Femur (tissue), 1 donor: Measurements from ENCODE around the gene TRIM13.
"Not testable (repeated sequence)": the region's sequence is repeated elsewhere in the genome, so short reads cannot be mapped to it uniquely, and the experiment has no call there.

ENCODE experiments used
- DNase-seq: peaks from one replicate; pipeline ENCODE4 v3.0.0-alpha.2; 2017

TRIM13 gene

DNA sequence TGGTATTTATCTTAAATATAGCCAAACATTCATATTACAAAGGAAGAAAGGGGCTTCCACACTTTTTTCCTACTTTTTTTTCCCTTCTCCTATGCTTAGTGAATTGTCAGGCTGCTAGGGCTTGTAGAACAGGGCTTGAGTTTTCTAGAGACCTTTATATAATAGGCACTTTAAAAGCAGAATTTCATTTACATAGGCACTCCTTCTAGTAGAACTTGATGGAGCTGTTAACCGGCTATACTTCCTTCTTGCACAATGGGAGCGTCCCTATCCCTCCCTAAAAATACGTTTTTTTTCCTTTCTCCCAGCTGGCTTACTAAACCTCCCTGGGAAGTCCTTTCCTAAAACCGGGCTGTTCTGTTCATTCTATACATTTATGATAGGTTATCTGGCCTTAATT lies 1.1 kb downstream of the TRIM13 start:
- no peak for DNase-seq

DNA sequence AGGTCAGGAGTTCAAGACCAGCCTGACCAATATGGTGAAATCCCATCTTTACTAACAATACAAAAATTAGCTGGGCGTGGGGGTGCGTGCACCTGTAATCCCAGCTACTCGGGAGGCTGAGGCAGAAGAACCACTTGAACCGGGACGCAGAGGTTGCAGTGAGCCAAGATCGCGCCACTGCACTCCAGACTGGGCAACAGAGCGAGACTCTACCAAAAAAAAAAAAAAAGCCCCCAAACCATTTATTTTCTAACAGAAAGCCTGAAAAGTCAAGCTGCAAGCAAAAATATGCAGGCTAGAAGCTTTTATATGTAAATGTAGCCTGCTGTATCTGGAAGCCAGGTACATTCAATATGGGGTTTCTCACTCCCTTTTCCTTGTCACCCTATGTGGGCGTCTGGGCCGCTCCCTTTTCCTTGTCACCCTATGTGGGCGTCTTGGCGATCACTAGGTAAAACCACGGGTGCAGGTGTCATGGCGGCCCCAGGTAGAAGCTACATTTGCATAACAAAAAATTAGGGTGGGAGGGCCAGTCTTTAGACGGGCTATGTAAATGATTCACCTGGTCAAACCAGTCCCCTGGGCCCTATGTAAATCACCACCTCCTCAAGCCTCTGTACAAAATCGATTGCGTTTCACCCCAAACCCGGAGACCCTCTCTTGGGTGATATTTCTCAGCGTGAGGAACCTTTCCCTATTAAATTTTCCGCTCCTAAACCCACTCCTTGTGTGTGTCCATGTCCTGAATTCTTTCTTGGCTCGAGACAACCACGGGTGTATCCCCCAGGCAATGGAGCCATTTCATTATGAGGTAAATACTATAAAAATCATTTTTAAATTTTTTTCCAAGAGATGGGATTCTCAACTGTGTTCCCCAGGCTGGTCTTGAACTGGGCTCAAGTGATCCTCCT lies 2.1 kb downstream of the TRIM13 start:
- no peak for DNase-seq

DNA sequence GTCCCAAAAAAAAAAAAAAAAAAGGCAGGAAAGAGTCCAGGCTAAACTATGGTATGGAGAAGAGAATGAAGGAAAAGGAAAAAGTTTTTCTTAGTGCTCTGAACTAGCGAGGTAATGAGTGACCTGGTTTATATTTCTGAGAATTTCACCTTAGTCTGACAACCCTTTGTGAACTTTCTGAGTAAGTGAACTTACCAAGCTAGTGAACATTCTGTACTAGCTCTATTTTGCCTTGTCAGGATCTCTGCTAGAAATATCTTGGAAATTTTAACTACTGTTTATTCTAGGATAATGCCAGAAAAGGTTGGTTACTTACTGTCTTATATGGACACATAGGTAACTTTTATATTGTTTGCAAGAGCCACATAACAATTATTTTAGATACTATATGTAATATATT lies 4.4 kb downstream of the TRIM13 start:
- DNase-seq = no peak

DNA sequence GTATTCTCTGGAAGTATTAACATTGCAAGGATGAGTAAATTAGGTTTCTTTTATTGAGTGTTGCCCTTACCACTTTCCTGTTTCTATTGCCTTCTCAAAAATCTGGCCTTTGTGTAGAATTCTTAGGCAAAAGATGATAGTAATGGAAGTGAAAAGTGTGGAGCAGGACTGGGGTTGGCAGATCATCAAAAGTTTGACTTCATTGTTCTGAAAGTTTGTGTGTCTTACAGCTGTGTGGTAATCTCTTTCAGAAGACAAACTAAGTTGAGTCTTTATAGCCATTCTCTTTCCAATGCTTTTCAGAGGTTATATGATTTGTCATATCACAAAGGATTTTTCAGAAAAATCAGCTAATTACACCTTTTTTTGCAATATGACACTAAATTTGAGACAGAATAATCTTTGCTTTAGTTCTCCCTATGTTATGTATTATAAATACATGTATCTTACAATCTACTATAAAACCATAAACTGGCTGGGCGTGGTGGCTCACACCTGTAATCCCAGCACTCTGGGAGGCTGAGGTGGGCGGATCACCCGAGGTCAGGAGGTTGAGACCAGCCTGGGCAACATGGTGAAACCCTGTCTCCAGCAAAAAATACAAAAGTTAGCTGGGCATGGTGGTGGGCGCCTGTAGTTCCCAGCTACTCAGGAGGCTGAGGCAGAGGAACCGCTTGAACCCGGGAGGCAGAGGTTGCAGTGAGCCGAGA lies 9.7 kb downstream of the TRIM13 start:
- no peak for DNase-seq

DNA sequence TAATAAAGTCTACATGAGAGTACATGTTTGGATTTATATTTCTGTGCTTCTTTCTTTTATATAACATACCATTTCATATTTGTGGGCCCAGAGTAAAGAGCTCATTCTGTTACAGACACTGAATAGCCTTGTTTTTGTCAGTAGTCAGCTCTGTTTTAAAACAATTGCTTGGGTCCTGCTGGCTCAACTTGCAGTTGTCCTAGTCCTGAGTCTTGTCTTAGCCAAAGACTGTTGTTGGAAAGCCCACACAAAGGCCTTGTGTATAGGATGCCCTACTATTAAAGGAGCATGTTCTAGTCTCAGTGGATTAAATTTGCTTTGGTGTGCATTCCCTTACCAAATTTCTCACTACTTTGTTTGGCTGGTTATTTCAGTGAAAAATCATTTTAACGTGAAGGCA lies 14.6 kb downstream of the TRIM13 start:
- DNase-seq = no peak

DNA sequence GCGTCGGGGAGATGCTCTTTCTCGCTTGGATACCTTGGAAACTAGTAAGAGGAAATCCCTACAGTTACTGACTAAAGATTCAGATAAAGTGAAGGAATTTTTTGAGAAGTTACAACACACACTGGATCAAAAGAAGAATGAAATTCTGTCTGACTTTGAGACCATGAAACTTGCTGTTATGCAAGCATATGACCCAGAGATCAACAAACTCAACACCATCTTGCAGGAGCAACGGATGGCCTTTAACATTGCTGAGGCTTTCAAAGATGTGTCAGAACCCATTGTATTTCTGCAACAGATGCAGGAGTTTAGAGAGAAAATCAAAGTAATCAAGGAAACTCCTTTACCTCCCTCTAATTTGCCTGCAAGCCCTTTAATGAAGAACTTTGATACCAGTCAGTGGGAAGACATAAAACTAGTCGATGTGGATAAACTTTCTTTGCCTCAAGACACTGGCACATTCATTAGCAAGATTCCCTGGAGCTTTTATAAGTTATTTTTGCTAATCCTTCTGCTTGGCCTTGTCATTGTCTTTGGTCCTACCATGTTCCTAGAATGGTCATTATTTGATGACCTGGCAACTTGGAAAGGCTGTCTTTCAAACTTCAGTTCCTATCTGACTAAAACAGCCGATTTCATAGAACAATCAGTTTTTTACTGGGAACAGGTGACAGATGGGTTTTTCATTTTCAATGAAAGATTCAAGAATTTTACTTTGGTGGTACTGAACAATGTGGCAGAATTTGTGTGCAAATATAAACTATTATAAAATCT lies 15.7 kb downstream of the TRIM13 start:
- DNase-seq = no peak

DNA sequence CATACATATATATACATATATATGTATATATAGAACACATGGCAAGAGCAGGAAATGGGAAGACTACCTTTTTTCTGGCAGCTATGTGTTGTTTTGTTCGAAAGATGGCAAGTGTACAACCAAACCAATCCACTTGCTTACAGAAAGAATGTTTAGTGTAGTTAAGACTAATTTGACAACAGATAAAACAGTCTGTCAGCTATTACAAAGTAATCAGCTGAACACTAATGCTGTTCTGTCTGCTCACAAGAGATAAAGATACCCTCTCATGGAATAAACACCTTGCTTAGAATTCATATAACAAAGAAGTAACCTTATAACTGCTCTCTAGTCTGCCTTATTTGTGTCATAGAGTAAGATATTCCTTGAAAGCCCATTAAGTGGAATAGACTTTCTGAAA lies 17.5 kb downstream of the TRIM13 start:
- no peak for DNase-seq

DNA sequence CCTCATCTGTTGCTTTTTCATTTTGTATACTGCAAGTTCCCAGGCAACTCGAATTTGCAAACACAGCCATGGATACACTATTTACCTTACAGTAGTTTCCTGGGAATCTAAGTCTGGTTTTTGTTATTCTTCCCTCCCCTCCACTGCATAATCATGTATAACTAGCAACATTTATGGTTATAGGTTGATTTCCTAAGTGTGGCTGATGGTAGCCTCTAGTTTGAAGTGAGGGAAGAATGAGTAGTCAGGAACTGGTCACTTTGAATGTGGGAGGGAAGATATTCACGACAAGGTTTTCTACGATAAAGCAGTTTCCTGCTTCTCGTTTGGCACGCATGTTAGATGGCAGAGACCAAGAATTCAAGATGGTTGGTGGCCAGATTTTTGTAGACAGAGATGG lies 18.4 kb downstream of the TRIM13 start, which contains the start of gene KCNRG:
KCNRG (plus strand) TSS at position 187 of the 400 bp plus-strand sequence; CDS start at position 237, 50 bp downstream.
- no peak for DNase-seq

DNA sequence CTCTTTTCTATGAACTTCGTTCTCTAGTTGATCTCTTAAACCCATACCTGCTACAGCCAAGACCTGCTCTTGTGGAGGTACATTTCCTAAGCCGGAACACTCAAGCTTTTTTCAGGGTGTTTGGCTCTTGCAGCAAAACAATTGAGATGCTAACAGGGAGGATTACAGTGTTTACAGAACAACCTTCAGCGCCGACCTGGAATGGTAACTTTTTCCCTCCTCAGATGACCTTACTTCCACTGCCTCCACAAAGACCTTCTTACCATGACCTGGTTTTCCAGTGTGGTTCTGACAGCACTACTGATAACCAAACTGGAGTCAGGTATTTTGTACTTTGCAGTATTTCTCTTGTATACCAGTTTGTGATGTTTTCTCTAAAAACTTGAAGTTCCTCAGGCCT lies 18.9 kb downstream of the TRIM13 start:
- DNase-seq = no peak

DNA sequence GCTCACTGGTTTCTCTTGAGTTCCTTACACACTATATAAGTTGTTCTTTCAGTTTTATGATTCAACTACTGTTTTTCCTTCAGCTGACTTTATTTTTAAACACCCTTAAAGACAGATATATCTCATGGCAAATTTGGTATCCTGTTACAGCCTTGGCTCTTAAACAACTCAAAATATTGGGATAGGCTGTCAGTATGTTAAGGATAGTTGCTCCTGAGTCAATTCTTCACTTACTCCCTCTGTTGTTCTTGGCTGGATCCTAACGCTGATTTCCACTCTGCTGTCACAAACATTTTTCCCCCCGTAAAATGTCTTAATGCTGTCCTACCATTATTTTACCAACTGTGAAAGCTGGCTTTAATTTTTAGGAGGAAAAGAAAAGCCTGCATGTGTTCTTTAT lies 19.6 kb downstream of the TRIM13 start:
- no peak for DNase-seq

DNA sequence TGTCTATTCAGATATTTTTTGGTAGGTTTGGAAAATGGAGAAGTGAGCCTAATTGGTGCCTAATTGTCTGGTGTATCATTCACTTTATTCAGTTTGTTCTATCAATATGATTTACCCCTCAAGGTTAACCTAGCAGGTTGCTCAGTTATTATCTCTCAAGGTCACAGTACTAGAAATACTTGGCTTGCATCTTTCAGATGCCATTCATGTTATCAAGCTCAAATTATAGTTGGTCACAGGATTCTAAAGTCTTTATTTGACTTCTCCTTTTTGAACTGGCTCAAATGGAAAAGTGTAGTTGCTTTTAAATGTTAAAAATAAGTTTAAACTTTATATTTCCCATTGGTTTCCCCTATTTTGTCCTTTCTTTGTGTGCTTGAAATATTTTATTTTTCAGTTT lies 21.0 kb downstream of the TRIM13 start:
- no peak for DNase-seq

DNA sequence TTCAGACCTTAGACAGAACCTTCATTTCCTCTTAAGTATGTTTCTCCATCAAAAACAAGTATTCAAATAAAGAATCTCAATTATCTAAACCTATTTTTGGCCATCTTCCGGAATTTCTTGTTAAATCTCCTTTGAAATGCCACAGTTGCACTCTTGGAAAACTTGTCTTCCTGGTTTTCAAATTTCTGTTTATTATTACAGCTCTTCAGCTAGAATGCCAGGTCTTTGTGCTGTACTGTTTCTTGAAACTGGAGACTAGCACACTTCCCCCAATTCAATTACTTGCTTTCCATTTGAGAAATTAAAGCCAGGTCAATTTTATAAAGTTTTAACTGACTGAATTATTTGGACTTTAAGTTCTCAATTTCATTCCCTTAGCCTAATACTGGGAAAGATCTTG lies 28.6 kb downstream of the TRIM13 start:
- no peak for DNase-seq

DNA sequence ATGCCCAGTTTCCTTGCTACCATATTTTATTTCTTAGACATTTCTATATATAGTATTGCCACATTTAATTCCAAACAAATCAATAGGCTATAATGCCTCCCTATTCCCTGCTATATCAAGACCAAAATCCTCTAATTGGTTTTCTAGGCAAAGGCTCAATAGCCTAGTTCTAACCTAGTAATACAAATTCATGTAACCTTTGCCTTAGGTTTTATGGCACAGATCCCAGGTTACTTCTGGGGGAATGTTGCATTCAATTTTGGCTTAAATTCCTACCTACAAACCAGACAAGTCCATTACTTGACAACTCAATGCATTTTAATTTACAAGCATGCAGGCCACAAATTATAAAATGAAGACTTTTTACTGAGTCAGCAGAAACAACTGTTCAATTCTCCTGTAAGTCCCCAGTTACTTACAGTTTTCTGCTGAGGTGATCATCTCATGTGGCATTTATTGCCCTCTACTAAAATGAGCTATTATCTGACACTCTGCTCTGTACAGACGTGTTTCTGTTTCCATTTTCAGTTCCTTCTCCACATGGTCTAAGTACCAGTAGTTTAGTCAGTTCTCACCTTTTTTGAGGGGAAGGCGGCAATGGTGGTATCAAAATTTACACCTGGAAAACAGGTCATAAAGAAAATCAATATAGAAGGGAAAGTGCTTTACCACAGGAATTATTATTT lies 30.1 kb downstream of the TRIM13 start:
- DNase-seq = no peak

DNA sequence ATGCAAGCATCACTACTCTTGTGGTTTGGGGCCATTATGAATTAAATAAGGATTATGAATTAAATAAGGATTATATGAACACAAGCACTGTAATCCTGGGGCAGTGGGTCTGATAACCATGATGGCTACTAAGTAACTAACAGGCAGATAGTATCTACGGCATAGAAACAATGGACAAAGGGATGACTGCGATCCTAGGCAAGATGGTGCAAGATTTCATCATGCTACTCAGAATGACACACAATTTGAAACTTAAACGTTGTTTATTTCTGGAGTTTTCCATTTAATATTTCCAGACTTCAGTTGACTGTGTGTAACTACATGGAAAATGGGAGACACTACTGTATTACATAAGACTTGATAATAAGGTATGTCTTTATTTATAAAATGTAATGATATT lies 33.5 kb downstream of the TRIM13 start:
- DNase-seq = no peak

DNA sequence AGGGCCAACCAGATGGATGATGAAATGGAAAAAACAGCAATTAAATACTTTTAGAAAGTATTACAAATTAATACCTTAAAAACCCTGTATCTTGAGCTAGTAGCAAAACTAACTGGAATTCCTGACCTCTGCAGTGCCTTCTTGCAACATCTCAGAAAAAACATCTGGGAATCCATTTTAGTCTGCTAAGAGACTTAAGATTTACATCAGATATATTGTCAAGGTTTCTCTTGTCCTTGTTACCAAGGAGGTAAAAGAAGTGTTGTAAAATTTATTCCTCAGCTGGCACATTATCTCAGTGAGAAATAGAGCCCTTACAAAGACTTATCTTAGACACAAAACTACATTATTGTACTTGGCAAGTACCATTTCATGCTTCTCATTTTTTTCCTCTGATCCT lies 36.9 kb downstream of the TRIM13 start:
- no peak for DNase-seq

DNA sequence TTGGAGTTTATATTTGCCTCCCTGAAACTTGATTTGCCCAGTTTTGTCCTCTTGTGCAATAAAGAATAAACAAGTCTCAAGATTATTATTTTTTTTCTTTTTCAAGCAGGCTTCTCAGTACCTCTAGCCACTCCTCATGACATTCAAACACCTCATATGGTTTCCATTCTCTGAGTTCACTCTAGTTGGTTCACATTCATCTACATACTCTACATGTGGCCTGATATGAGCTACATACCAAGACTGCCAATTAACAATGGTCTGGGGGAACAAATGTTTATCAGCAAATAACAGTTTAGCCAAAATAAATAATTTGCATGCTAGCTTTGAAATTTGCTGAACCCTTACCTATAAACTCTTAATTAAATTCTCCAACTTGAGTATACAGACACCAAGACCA lies 40.9 kb downstream of the TRIM13 start:
- DNase-seq = no peak

DNA sequence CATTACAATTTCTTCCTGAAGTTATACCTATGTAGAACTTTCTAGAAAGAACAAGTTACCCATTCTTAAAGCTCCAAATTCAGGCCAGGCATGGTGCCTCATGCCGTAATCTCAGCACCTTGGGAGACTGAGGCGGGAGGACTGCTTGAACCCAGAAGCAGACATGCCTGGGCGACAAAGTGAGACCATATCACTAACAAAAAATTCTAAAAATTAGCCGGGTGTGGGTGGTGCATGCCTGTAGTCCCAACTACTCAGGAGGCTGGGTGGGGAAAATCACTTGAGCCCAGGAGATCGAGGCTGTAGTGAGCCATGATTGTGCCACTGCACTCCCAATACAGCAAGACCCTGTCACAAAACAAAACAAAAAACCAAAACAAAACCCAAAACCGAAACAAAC lies 41.4 kb downstream of the TRIM13 start:
- no peak for DNase-seq

DNA sequence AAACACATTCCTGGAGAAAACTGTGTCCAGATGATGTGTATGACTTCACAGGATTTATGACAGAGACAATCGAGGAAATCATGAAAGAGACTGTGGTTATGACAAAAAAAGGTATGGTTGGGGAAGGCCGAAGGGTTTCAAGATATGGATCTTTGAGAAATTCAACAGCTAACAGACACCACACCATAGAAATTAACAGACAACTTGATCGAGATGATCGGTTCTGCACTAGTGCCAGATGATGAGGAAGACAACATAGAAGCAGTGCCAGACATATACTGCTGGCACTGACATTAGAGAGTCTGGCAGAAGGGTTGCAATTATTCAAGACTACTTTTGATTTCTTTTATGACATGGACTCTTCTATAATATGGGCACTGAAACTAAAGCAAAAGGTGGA lies 55.6 kb downstream of the TRIM13 start:
- no peak for DNase-seq

DNA sequence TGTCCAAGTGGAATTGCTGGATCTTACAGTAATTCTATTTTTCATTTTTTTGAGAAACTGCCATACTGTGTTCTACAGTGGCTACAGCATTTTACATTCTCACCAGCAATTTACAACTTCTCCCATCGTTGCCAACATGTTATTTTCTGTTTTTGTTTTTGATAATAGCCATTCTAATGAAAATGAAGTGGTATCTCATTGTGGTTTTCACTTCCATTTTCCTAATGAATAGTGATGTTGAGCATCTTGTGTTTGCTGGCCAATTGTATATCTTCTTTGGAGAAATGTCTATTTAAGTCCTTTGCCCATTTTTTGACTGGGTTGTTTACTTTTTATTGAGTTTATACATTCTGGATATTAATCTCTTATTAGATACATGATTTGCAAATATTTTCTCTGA lies 57.0 kb downstream of the TRIM13 start:
- no peak for DNase-seq

DNA sequence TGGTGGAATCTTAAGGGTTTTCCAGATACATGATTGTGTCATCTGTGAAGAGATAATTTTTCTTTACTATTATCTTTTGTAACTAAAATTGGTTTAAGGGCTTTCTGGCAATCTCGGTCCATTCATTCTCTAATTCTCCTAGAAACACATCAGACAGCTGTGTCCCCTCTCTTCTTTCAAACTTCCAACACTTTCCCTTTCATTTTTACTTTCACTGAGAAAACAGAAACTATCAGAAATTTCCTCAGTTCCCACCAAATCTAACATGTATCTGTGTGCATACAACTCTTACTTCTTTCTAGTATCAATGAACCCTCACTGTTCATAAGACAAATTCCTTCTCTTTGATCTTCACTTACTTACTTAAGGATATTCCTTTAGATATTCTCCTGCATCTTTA lies 58.6 kb downstream of the TRIM13 start:
- DNase-seq = no peak

DNA sequence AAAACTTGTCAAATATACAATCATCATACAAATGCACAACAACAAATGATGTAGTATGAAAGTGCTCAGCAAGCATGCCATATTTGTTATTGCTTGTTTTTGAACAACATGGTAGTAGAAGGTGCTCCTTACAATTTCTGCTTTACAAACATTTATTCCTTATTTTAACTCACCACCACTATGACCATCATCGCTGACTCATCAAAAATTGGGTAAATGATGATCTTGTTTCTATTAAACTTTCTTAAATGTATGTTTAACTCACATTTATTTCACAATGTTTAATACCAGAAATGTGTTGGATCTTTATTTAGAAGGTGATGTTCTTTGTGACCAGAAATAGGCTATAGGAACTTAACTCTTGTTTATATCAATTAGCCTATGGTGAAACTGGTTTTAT lies 63.9 kb downstream of the TRIM13 start:
- DNase-seq = no peak

DNA sequence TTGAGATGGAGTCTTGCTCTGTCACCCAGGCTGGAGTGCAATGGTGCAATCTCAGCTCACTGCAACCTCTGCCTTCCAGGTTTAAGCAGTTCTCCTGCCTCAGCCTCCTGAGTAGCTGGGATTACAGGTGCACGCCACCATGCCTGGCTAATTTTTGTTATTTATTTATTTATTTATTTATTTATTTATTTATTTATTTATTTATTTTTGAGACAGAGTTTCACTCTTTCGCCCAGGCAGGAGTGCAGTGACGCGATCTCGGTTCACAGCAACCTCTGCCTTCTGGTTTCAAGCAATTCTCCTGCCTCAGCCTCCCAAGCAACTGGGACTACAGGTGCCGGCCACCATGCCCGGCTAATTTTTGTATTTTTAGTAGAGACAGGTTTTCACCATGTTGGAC lies 65.5 kb downstream of the TRIM13 start:
- not testable (repeated sequence) for DNase-seq

DNA sequence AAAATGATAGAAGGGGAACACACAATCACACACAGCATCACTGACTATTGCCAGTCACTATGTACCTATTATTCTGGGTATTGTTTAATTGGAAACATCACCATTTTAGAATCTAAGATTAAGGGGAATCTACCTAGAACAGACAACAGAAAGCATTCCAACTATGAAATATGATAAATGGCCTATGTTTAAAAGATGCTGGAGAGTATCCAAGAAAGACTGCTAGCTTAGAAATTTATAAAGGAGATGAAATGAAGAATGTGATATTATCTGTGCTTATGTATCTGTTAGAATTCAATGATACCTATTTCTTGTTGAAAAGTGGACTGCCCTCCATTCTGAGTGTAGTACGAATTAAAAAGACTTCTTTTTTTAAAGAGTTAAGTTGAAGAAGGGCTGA lies 68.9 kb downstream of the TRIM13 start:
- no peak for DNase-seq
